GM12864 (cell line): ENCODE results near the gene SARS1.
A peak's percentile ranks its signal among the peaks of the same experiment; 100 is the strongest.

Source experiments
- DNase-seq: peaks from one replicate; pipeline ENCODE4 v3.0.0-alpha.2; 2011; ENCODE audit warnings: low read depth
- H3K4me3 ChIP-seq: 2 replicates; pipeline ENCODE4 v1.5.1; 2011; ENCODE audit warnings: mild to moderate bottlenecking, low read depth, low read length, control low read depth
- CTCF ChIP-seq: IDR thresholded peaks from 2 replicates; pipeline ENCODE4 v1.5.1; 2011; ENCODE audit warnings: low read depth, mild to moderate bottlenecking, moderate library complexity, low read length, control low read depth, inconsistent platforms; ENCODE audit errors: missing control alignments

SARS1 gene

GRCh38 chr1:109201123-109201703, 12.5 kb upstream of the SARS1 start:
- no peak for DNase-seq
- TF ChIP-seq CTCF: peak; percentile 71
- H3K4me3 ChIP-seq: no peak overlapping the region

- TF ChIP-seq CTCF: no peak
- DNase-seq: no peak
Observed at GRCh38 chr1:109204484-109204883, 9.2 kb upstream of the SARS1 start.

GRCh38 chr1:109206339-109206738, 7.4 kb upstream of the SARS1 start:
- H3K4me3 ChIP-seq: no peak overlapping the region
- DNase-seq: no peak
- no peak for TF ChIP-seq CTCF

More at GRCh38 chr1:109204484-109204883, 9.2 kb upstream of the SARS1 start:
- no peak overlapping the region for H3K4me3 ChIP-seq

- no peak for DNase-seq
- TF ChIP-seq CTCF: no peak
- H3K4me3 ChIP-seq: no peak overlapping the region
Observed at GRCh38 chr1:109207467-109208103, 6.1 kb upstream of the SARS1 start.

GRCh38 chr1:109208394-109208793, 5.3 kb upstream of the SARS1 start:
- no peak for TF ChIP-seq CTCF
- DNase-seq: no peak
- no peak overlapping the region for H3K4me3 ChIP-seq

GRCh38 chr1:109208836-109209463, 4.8 kb upstream of the SARS1 start:
- DNase-seq: no peak
- no peak for TF ChIP-seq CTCF
- no peak overlapping the region for H3K4me3 ChIP-seq
